Endothelial cell (in vitro differentiated cells): ENCODE measurements around the gene ENOSF1. TPM values are rescaled to one million over a fixed set of nuclear protein-coding genes. Genes with fewer than 3 reads are reported as not detected.

Experiments used
- DNase-seq: peaks from one replicate; pipeline ENCODE4 v3.0.0; 2021; ENCODE audit warnings: low spot score
- H3K27ac Mint-ChIP-seq: one replicate; pipeline ENCODE4 v1.8.0; 2021; ENCODE audit warnings: mixed read lengths, inconsistent platforms; ENCODE audit not compliant: unreplicated experiment
- H3K27me3 Mint-ChIP-seq: one replicate; pipeline ENCODE4 v1.8.0; 2021; ENCODE audit warnings: mild to moderate bottlenecking, moderate library complexity, mixed read lengths, inconsistent platforms; ENCODE audit not compliant: unreplicated experiment
- H3K36me3 Mint-ChIP-seq: one replicate; pipeline ENCODE4 v1.8.0; 2021; ENCODE audit warnings: mild to moderate bottlenecking, low read depth, mixed read lengths, inconsistent platforms; ENCODE audit not compliant: unreplicated experiment
- H3K4me1 Mint-ChIP-seq: one replicate; pipeline ENCODE4 v1.8.0; 2021; ENCODE audit warnings: mild to moderate bottlenecking, mixed read lengths, inconsistent platforms; ENCODE audit not compliant: unreplicated experiment
- H3K4me3 Mint-ChIP-seq: one replicate; pipeline ENCODE4 v1.8.0; 2021; ENCODE audit warnings: mild to moderate bottlenecking, mixed read lengths, inconsistent platforms; ENCODE audit not compliant: unreplicated experiment
- H3K9me3 Mint-ChIP-seq: one replicate; pipeline ENCODE4 v1.8.0; 2021; ENCODE audit warnings: mixed read lengths, inconsistent platforms; ENCODE audit not compliant: unreplicated experiment
- total RNA-seq: library from RNA; stranded (reverse); fragmentation: NEBNext Ultra II Directional; extraction: Animal tissue kit (Norgen Biotek cat#: 25700); gene quantifications from one replicate; pipeline ENCODE4 v1.2.1, GENCODE V29; 2021; ENCODE audit not compliant: unreplicated experiment
- TF ChIP-seq, protein P1 (sequence below): fragments of 200-600 bp; sonication (generic); IDR thresholded peaks from one replicate; pipeline ENCODE4 v1.5.0; 2021; ENCODE audit warnings: antibody characterized with exemption; ENCODE audit not compliant: unreplicated experiment

Gene ENOSF1
- total RNA-seq, 1 donor from 2014 or later: 31.8 TPM

DNA sequence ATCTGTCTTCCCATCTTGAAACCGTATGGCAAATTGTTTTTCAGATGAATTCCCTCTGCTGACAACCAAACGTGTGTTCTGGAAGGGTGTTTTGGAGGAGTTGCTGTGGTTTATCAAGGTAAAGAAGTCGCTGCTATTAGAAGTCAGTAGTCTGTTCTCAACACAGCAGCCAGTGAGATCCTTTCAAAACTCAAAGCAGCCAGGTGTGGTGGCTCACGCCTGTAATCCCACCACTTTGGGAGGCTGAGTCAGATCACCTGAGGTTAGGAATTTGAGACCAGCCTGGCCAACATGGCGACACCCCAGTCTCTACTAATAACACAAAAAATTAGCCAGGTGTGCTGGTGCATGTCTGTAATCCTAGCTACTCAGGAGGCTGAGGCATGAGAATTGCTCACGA, 52.8 kb downstream of the ENOSF1 start:
- TF ChIP-seq, protein P1, sequence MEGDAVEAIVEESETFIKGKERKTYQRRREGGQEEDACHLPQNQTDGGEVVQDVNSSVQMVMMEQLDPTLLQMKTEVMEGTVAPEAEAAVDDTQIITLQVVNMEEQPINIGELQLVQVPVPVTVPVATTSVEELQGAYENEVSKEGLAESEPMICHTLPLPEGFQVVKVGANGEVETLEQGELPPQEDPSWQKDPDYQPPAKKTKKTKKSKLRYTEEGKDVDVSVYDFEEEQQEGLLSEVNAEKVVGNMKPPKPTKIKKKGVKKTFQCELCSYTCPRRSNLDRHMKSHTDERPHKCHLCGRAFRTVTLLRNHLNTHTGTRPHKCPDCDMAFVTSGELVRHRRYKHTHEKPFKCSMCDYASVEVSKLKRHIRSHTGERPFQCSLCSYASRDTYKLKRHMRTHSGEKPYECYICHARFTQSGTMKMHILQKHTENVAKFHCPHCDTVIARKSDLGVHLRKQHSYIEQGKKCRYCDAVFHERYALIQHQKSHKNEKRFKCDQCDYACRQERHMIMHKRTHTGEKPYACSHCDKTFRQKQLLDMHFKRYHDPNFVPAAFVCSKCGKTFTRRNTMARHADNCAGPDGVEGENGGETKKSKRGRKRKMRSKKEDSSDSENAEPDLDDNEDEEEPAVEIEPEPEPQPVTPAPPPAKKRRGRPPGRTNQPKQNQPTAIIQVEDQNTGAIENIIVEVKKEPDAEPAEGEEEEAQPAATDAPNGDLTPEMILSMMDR: no peak
- peak overlapping the region; percentile 93 for H3K4me3 Mint-ChIP-seq
- H3K4me1 Mint-ChIP-seq: peaks cover 8% of the 10 kb centered on the region
- peaks cover 26% of the 10 kb centered on the region for H3K36me3 Mint-ChIP-seq
- H3K9me3 Mint-ChIP-seq: no peaks in the 10 kb centered on the region
- H3K27me3 Mint-ChIP-seq: peaks cover 9% of the 10 kb centered on the region
- DNase-seq: no peak
- H3K27ac Mint-ChIP-seq: no peak overlapping the region

DNA sequence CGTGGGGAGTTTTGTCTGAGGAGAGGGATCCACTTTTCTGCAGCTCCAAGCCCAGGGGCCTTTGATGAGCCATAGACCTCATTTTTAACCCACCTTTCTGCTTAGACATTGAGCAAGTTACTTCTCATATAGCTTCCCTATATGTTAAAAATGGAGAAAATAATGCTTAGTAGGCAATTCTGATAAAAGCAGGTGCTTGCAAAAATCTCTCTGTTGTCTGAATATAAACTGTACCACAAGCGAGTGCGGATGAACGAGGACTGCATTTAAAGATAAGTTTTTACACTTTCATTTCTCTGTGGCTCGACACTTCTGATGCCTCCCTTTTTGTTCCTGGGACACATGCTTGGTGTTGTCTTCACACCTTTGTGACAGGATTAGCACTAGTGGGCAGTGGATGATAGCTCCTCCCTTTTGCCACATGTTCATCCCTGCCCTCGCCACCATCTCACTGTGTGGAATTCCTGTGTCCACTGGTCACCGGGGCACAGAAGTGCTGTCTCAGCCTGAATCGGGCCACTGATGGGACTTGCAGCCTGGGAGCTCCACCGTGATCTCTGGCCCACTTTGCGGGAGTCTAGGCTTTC, 53.4 kb downstream of the ENOSF1 start:
- peaks cover 26% of the 10 kb centered on the region for H3K36me3 Mint-ChIP-seq
- H3K4me1 Mint-ChIP-seq: peaks cover 8% of the 10 kb centered on the region
- H3K27me3 Mint-ChIP-seq: peaks cover 10% of the 10 kb centered on the region
- no peak for DNase-seq
- no peaks in the 10 kb centered on the region for H3K9me3 Mint-ChIP-seq
- TF ChIP-seq, protein P1: no peak
- H3K27ac Mint-ChIP-seq: peak overlapping the region; percentile 84
- peak overlapping the region; percentile 93 for H3K4me3 Mint-ChIP-seq

GRCh38 chr18:658001-658946, 54.2 kb downstream of the ENOSF1 start:
- Mint-ChIP-seq H3K9me3 (no peaks in the 10 kb centered on the region), H3K36me3 (peaks cover 26% of the 10 kb centered on the region), H3K27ac (no peak overlapping the region), H3K27me3 (peaks cover 10% of the 10 kb centered on the region), H3K4me3 (peak overlapping the region; percentile 93), H3K4me1 (peaks cover 8% of the 10 kb centered on the region)
- DNase-seq: peak; percentile 87
- TF ChIP-seq, protein P1: no peak

DNA sequence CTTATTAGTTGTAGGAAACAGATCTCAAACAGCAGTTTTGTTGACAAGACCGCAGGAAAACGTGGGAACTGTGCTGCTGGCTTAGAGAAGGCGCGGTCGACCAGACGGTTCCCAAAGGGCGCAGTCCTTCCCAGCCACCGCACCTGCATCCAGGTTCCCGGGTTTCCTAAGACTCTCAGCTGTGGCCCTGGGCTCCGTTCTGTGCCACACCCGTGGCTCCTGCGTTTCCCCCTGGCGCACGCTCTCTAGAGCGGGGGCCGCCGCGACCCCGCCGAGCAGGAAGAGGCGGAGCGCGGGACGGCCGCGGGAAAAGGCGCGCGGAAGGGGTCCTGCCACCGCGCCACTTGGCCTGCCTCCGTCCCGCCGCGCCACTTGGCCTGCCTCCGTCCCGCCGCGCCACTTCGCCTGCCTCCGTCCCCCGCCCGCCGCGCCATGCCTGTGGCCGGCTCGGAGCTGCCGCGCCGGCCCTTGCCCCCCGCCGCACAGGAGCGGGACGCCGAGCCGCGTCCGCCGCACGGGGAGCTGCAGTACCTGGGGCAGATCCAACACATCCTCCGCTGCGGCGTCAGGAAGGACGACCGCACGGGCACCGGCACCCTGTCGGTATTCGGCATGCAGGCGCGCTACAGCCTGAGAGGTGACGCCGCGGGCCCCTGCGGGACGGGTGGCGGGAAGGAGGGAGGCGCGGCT, 55.0 kb downstream of the ENOSF1 start, which contains the start of gene TYMS:
Gene TYMS, plus strand, starts transcription at position 343 of the 690 bp plus-strand sequence. Its CDS starts 90 bp downstream, at position 433.
- H3K36me3 Mint-ChIP-seq: peaks cover 26% of the 10 kb centered on the region
- TF ChIP-seq, protein P1: no peak
- H3K9me3 Mint-ChIP-seq: no peaks in the 10 kb centered on the region
- peak; percentile 61 for DNase-seq
- peaks cover 10% of the 10 kb centered on the region for H3K27me3 Mint-ChIP-seq
- peaks cover 8% of the 10 kb centered on the region for H3K4me1 Mint-ChIP-seq
- no peak within 1 kb of the TSS for H3K27ac Mint-ChIP-seq
- H3K4me3 Mint-ChIP-seq: peak within 1 kb of the TSS; percentile 93
